Sigmoid colon (tissue), 4 donors: Measurements from ENCODE around the gene INSIG2.

Source experiments
- CTCF ChIP-seq, 4 experiments: fragments of 450-650 bp in 3 of 4; fragments of 200-600 bp in 1 of 4; IDR thresholded peaks; one replicate each; pipeline ENCODE4 v1.5.1; 2016 to 2019; ENCODE audit warnings: antibody characterized with exemption in 4 of 4, mild to moderate bottlenecking in 3 of 4, moderate library complexity in 2 of 4
- EP300 ChIP-seq, 4 donors: sonication (generic); formaldehyde crosslinking; IDR thresholded peaks; one replicate each; pipeline ENCODE4 v1.6.1; 2017; ENCODE audit warnings: antibody characterized with exemption in 4 of 4

DNA sequence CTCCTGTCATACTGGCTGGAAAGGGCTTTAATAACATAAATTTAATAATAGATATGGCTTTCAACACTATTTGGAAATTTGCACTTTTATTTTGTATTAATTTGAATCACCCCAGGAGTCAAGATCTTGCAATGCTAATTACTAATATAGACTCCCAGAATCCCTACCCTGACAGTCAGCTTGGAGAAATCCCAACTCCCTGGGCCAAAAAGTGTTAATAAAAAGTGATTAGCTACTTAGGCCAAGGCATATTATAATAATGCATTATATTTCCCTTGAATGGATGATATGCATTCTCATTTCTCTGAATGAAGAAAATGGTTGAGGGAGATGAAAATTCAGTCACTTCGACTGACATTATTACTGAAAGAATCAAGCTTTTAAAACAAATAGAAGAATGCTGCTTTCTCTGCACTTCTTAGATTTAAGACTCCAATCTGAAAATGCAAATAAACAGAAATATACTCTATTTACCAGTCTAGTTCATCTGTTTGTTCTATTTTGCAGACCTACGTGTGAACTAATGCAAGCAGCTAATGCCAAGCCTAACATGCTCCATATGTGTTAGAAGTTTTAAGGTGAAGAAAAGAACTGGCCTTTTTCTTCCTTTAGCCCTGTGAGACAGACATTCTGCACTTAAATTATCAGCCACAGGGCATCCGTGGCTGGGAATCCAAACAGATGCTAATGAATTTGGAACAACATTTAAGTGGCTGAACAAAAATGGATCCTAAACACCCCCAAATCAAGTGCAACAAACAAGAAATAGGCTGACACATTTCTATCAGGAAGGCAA lies 33.9 kb upstream of the INSIG2 start:
- TF ChIP-seq CTCF (IDR thresholded peaks at IDR 0.05) (no peak), EP300 (IDR thresholded peaks at IDR 0.05) (no peak)
